IPS DF 6.9 (cell line): ENCODE data around the gene LRRTM1.

Source experiments
- DNase-seq: peaks from one replicate; pipeline ENCODE4 v3.0.0-alpha.2; 2013; ENCODE audit warnings: low read depth, low spot score
- H3K27ac ChIP-seq: one replicate; pipeline ENCODE4 v1.5.1; 2013; ENCODE audit warnings: low read length, control low read depth
- H3K27me3 ChIP-seq: 2 replicates; pipeline ENCODE4 v1.6.1; 2013; ENCODE audit warnings: mild to moderate bottlenecking, low read length; ENCODE audit not compliant: control insufficient read depth, insufficient read depth
- H3K36me3 ChIP-seq: 2 replicates; pipeline ENCODE4 v1.6.1; 2013; ENCODE audit warnings: low read length; ENCODE audit not compliant: control insufficient read depth, insufficient read depth
- H3K4me1 ChIP-seq: 2 replicates; pipeline ENCODE4 v1.6.1; 2013; ENCODE audit warnings: low read length; ENCODE audit not compliant: control insufficient read depth, insufficient read depth
- H3K4me3 ChIP-seq: 2 replicates; pipeline ENCODE4 v1.5.1; 2013; ENCODE audit warnings: mild to moderate bottlenecking, low read length
- H3K9me3 ChIP-seq: 2 replicates; pipeline ENCODE4 v1.6.1; 2013; ENCODE audit warnings: low read length, inconsistent platforms; ENCODE audit not compliant: control insufficient read depth, insufficient read depth
- WGBS: extraction: QIAGEN DNeasy Blood & Tissue Kit; methylation state at CpG from one replicate; pipeline ENCODE4 v1.1.7; 2013; ENCODE audit warnings: mixed read lengths, missing lambda C conversion rate; ENCODE audit not compliant: insufficient read length, insufficient coverage; 5-methylcytosine and 5-hydroxymethylcytosine counted together

LRRTM1 gene

DNA sequence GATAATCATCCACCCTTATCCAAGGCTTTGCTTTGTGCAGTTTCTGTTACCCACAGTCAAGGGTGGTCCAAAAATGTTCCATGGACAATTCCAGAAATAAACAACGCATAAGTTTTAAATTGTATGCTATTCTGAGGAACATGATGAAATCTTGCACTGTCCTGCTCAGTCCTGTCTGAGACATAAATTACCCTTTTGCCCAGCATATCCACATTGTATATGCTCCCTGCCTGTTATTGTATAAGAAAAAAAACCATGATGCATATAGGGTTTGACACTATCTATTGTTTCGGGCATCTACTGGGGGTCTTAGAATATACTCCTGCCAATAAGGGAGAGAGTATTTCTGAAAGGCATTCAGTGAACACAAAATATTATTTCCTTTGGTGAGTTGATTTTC is 24.0 kb downstream of the LRRTM1 start:
- WGBS: no CpG with 5 or more reads among the region's 2 CpGs
- no peak for DNase-seq

DNA sequence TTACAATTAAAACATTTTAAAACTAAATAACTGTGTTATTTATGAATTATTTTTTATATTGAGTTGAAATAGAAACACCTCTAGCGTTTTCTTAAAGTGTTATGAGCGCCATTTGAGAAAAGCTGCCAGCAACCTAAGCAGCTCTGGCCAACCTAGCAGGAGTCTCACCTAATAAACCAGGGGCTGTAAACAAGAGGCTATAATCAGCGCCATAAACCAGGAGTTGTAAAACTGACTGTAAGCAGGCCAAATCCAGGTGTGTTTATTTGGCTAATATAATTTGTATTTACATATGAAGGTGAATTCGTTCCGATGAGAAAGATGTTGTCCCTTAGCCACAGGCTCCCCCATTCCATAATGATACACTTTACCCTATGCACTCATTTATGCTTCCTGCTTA is 34.7 kb downstream of the LRRTM1 start:
- Histone ChIP-seq H3K4me1 (no peaks in the 10 kb centered on the region), H3K4me3 (no peak overlapping the region), H3K27me3 (no peaks in the 10 kb centered on the region), H3K27ac (no peak overlapping the region), H3K36me3 (no peaks in the 10 kb centered on the region), H3K9me3 (no peaks in the 10 kb centered on the region)
- DNase-seq: no peak
- no CpG with 5 or more reads among the region's 5 CpGs for WGBS

More for the DNA sequence above, 24.0 kb downstream of the LRRTM1 start:
- no peaks in the 10 kb centered on the region for H3K27me3 ChIP-seq
- no peaks in the 10 kb centered on the region for H3K36me3 ChIP-seq
- H3K4me3 ChIP-seq: no peak overlapping the region
- H3K9me3 ChIP-seq: no peaks in the 10 kb centered on the region
- H3K4me1 ChIP-seq: no peaks in the 10 kb centered on the region
- H3K27ac ChIP-seq: no peak overlapping the region

DNA sequence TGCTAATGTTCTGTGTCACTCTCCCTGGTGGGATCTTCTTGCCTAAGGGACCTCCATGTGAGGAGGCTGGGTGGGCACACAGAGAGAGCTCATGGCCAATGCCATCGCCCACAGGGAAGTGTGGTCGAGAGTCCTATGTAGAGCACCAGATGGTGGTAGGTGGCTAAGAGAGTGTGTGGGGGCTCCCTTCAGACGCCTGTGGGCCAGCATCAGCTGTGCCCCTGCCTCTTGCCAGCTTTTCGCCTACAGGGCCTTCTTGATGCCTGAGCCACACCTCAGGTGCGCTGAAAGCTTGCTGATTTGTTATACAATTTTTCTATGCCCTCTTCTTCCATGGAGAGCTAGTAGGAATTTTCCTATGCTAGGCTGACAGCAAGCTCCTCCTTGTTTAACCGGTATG is 38.3 kb downstream of the LRRTM1 start:
- no peak overlapping the region for H3K4me3 ChIP-seq
- H3K4me1 ChIP-seq: no peaks in the 10 kb centered on the region
- H3K27ac ChIP-seq: no peak overlapping the region
- DNase-seq: no peak
- H3K9me3 ChIP-seq: no peaks in the 10 kb centered on the region
- whole genome bisulfite sequencing: no CpG with 5 or more reads among the region's 6 CpGs
- no peaks in the 10 kb centered on the region for H3K36me3 ChIP-seq
- H3K27me3 ChIP-seq: no peaks in the 10 kb centered on the region

DNA sequence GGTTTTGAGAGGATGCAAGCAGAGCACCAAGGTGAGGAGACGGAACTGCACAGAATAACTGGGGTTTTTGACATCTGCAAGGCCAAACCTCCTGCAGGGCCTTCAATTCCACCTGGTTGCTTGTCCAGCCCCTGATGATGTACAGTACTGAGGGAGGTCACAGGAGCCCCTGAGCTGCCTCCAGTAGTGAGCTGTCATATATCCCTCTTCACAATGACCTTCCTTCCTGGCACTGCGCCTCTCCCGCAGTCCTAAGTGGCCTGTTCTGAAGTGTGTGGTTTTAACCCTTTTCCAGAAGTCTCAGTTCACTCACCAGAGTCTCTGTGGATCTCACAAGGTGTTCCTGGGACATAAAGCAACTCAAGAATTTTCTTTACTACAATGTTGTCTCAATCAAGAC is 45.3 kb downstream of the LRRTM1 start:
- Histone ChIP-seq H3K27me3 (no peaks in the 10 kb centered on the region), H3K4me3 (no peak overlapping the region), H3K27ac (no peak overlapping the region), H3K36me3 (no peaks in the 10 kb centered on the region), H3K4me1 (no peaks in the 10 kb centered on the region), H3K9me3 (no peaks in the 10 kb centered on the region)
- no CpG with 5 or more reads among the region's 3 CpGs for WGBS
- no peak for DNase-seq

GRCh38 chr2:80258793-80259192 is 45.8 kb downstream of the LRRTM1 start:
- Histone ChIP-seq H3K9me3 (no peaks in the 10 kb centered on the region), H3K4me3 (no peak overlapping the region), H3K4me1 (no peaks in the 10 kb centered on the region), H3K36me3 (no peaks in the 10 kb centered on the region), H3K27me3 (no peaks in the 10 kb centered on the region), H3K27ac (no peak overlapping the region)
- DNase-seq: no peak
- no CpG with 5 or more reads among the region's 5 CpGs for WGBS

- H3K9me3 ChIP-seq: no peaks in the 10 kb centered on the region
- no peak overlapping the region for H3K27ac ChIP-seq
- H3K27me3 ChIP-seq: no peaks in the 10 kb centered on the region
- no CpG with 5 or more reads among the region's 5 CpGs for WGBS
- no peaks in the 10 kb centered on the region for H3K4me1 ChIP-seq
- no peak overlapping the region for H3K4me3 ChIP-seq
- no peaks in the 10 kb centered on the region for H3K36me3 ChIP-seq
- DNase-seq: no peak
Measured at GRCh38 chr2:80258341-80258740, 46.2 kb downstream of the LRRTM1 start.

DNA sequence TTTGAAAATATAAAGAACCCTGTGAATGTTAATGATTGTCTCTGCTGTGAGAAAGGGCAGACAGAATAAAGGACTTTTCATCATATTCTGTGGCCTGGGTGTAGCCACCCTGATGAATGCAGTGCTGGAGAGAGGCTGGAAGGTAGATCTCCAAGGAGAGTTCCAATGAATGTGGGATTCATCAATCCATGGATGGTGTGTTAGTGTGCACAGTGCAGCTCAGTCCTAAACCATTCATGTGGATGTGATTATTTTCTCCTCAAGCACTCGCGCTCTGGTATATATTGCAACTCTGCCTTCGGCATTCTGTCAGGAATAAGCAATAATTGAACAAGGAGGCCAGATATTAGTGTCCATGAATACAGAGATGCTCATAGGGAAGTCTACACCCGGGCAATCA is 47.1 kb downstream of the LRRTM1 start:
- H3K36me3 ChIP-seq: no peaks in the 10 kb centered on the region
- no peak overlapping the region for H3K27ac ChIP-seq
- WGBS: no CpG with 5 or more reads among the region's 4 CpGs
- no peak for DNase-seq
- H3K9me3 ChIP-seq: no peaks in the 10 kb centered on the region
- no peaks in the 10 kb centered on the region for H3K4me1 ChIP-seq
- H3K4me3 ChIP-seq: no peak overlapping the region
- H3K27me3 ChIP-seq: no peaks in the 10 kb centered on the region

DNA sequence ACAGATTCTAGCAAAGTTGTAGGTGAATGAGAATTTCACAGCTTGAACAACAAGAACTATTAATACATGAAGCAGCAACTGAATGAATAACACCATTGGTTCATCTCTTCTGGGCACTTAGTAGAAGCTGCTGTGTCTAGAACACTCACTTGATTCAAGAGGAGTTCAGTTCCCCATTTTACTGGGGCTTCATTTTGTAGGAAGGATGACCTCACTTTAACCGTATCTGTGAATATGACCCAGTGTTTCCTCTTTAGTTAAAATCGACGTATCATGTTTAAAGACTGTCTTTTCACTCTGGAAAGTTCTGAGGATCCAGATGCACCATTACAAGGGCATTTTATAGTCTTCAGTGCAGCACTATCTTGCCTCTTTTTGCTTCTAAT is 47.8 kb downstream of the LRRTM1 start:
- H3K27me3 ChIP-seq: no peaks in the 10 kb centered on the region

GRCh38 chr2:80255918-80256781 is 48.4 kb downstream of the LRRTM1 start:
- DNase-seq: no peak
- H3K4me3 ChIP-seq: no peak overlapping the region
- no peaks in the 10 kb centered on the region for H3K4me1 ChIP-seq
- no peaks in the 10 kb centered on the region for H3K36me3 ChIP-seq
- H3K27ac ChIP-seq: no peak overlapping the region
- no peaks in the 10 kb centered on the region for H3K9me3 ChIP-seq
- H3K27me3 ChIP-seq: no peaks in the 10 kb centered on the region
- no CpG with 5 or more reads among the region's 9 CpGs for WGBS

More for the DNA sequence above, 47.8 kb downstream of the LRRTM1 start:
- Histone ChIP-seq H3K4me1 (no peaks in the 10 kb centered on the region), H3K9me3 (no peaks in the 10 kb centered on the region), H3K27ac (no peak overlapping the region), H3K36me3 (no peaks in the 10 kb centered on the region), H3K4me3 (no peak overlapping the region)
- no peak for DNase-seq
- no CpG with 5 or more reads among the region's 3 CpGs for whole genome bisulfite sequencing

DNA sequence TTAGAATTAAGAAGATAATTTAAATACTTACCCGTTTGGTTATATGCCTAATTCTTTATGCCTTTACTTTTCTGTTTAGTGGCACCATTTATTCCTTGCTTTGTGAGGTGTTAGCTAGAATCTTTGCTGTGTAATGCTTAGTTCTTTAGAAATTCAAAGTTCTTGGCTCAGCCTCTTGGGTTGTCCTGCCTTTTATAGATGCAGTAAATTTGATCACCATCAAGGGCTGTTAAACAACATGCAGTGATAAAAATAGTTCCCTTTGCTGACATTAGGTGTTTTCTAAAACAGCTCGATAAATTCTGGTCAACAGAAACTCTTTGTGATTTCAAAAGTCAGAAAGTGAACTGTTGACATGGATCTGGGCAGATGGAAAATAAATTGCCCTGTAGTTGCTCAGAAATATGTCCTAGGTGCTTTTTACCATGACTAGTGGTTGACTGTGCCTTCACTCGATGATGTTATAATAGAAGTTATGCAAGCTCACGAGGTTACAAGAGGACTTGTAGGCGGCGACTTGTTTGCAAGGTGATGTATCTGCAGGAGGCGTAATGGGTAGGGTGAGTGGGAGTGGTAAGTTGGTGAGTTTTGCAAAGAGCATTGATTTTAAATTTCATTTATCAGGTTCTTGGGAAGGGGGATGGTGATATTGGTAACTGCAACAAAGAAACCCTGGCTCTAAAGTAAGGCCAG is 52.1 kb downstream of the LRRTM1 start:
- no peak for DNase-seq
- WGBS: 100% methylated on average over 1 of the region's 7 CpGs
- Histone ChIP-seq H3K4me1 (no peaks in the 10 kb centered on the region), H3K9me3 (no peaks in the 10 kb centered on the region), H3K27ac (no peak overlapping the region), H3K36me3 (no peaks in the 10 kb centered on the region), H3K4me3 (no peak overlapping the region), H3K27me3 (no peaks in the 10 kb centered on the region)
